ENCODE results near the gene VPS13C.
A peak's percentile ranks its signal among the peaks of the same experiment; 100 is the strongest.

Gene VPS13C

DNA sequence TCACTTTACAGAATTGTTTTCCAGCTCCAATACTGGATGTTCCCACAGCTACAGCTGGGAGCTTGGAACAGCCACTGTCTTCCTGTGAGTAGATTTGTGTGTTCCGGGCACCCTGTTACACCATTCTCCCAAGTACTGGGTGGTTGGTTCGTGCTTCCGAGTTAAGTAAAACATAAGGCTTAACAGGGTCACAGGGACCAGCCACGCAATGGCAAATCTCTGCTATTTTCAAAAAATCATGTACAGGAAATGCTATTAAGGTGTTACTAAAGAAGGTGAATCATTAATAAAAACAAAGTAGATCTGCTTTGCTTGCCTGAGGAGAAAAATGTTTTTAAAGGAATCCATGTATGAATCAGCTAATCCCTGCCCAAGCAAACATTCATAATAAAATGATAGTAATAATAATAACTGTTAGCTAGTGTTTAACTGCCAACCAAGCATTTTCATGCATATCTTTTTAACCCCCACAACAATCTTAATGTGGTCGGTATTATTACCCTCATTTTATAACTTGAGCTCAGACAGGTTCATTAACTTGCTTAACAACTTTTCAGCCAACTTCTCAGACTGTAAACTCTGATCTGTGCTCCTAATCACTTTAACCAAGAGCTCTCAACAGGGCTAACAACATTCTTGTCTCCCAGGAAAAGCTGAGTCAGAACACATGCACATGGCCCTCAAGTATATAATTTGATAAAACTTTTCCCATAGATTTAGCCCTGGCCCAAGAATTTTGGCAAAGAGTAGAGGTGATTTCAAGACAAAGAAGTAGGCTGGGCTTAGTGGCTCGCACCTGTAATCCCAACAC lies 3.8 kb upstream of the VPS13C start:
- no peaks in the 10 kb centered on the region for H3F3A ChIP-seq (ENCODE audit: low read depth)
- peaks cover 11% of the 10 kb centered on the region for H3K79me2 ChIP-seq (ENCODE audit: insufficient read depth, low read length)
- no peaks in the 10 kb centered on the region for H3K9me2 ChIP-seq (replicated peaks; ENCODE audit: low read depth, low read length)
- peaks cover 9% of the 10 kb centered on the region for H3K4me1 ChIP-seq (ENCODE audit: insufficient read depth, low read length, poor library complexity, severe bottlenecking)
- no peaks in the 10 kb centered on the region for H3K27me3 ChIP-seq (ENCODE audit: insufficient read depth, low read length, poor library complexity, severe bottlenecking)
- peaks cover 6% of the 10 kb centered on the region for H4K20me1 ChIP-seq (ENCODE audit: insufficient read depth, low read length, poor library complexity, severe bottlenecking)
- TF ChIP-seq, protein P1, sequence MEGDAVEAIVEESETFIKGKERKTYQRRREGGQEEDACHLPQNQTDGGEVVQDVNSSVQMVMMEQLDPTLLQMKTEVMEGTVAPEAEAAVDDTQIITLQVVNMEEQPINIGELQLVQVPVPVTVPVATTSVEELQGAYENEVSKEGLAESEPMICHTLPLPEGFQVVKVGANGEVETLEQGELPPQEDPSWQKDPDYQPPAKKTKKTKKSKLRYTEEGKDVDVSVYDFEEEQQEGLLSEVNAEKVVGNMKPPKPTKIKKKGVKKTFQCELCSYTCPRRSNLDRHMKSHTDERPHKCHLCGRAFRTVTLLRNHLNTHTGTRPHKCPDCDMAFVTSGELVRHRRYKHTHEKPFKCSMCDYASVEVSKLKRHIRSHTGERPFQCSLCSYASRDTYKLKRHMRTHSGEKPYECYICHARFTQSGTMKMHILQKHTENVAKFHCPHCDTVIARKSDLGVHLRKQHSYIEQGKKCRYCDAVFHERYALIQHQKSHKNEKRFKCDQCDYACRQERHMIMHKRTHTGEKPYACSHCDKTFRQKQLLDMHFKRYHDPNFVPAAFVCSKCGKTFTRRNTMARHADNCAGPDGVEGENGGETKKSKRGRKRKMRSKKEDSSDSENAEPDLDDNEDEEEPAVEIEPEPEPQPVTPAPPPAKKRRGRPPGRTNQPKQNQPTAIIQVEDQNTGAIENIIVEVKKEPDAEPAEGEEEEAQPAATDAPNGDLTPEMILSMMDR (conservative IDR thresholded peaks at IDR 0.05; ENCODE audit: low read length) = no peak
- TF ChIP-seq EZH2phosphoT487 (IDR thresholded peaks at IDR 0.05; ENCODE audit: borderline replicate concordance) = no peak
- no peaks in the 10 kb centered on the region for H3K36me3 ChIP-seq (ENCODE audit: insufficient read depth, low read length)
- no peak overlapping the region for H3K9ac ChIP-seq (ENCODE audit: low read depth, low read length, poor library complexity, severe bottlenecking)
- H3K9me3 ChIP-seq (ENCODE audit: insufficient read depth, low read depth, low read length) = no peaks in the 10 kb centered on the region
- H3K4me3 ChIP-seq (ENCODE audit: low read length, poor library complexity, severe bottlenecking) = no peak overlapping the region
- no peak overlapping the region for H3K4me2 ChIP-seq (ENCODE audit: low read depth, low read length, poor library complexity, severe bottlenecking)
- no peak overlapping the region for H2AFZ ChIP-seq (ENCODE audit: low read length)

DNA sequence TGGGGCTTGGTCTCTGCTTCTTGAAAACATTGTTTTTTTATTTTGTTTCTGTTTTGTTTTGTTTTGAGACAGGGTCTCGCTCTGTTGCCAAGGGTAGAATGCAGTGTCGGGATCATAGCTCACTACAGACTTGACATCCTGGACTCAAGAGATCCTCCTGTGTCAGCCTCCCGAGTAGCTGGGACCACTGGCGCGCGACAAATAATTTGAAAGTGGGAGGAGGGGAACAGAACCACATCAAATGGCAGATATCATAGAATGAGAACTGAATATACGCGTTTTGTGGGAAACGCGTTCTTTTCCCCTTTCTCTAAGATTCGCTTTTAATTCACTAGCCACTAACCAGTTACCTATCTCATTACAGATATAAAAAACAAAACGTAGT lies 641 bp upstream of the VPS13C start:
- Histone ChIP-seq H3K27me3 (ENCODE audit: insufficient read depth, low read length, poor library complexity, severe bottlenecking) (no peaks in the 10 kb centered on the region), H3K9me3 (ENCODE audit: insufficient read depth, low read depth, low read length) (no peaks in the 10 kb centered on the region), H3F3A (ENCODE audit: low read depth) (no peaks in the 10 kb centered on the region), H3K4me1 (ENCODE audit: insufficient read depth, low read length, poor library complexity, severe bottlenecking) (peaks cover 25% of the 10 kb centered on the region), H3K4me3 (ENCODE audit: low read length, poor library complexity, severe bottlenecking) (peak overlapping the region; percentile 79), H3K36me3 (ENCODE audit: insufficient read depth, low read length) (no peaks in the 10 kb centered on the region), H3K4me2 (ENCODE audit: low read depth, low read length, poor library complexity, severe bottlenecking) (peak overlapping the region; percentile 77), H3K9ac (ENCODE audit: low read depth, low read length, poor library complexity, severe bottlenecking) (peak overlapping the region; percentile 77), H3K79me2 (ENCODE audit: insufficient read depth, low read length) (peaks cover 34% of the 10 kb centered on the region), H2AFZ (ENCODE audit: low read length) (peak overlapping the region; percentile 100), H4K20me1 (ENCODE audit: insufficient read depth, low read length, poor library complexity, severe bottlenecking) (peaks cover 28% of the 10 kb centered on the region), H3K9me2 (replicated peaks; ENCODE audit: low read depth, low read length) (no peaks in the 10 kb centered on the region)
- TF ChIP-seq EZH2phosphoT487 (IDR thresholded peaks at IDR 0.05; ENCODE audit: borderline replicate concordance) = no peak
- TF ChIP-seq, protein P1 (conservative IDR thresholded peaks at IDR 0.05; ENCODE audit: low read length) = no peak

GRCh38 chr15:62059816-62060112 lies 483 bp downstream of the VPS13C start:
- Histone ChIP-seq H3K27me3 (ENCODE audit: insufficient read depth, low read length, poor library complexity, severe bottlenecking) (no peaks in the 10 kb centered on the region), H3K79me2 (ENCODE audit: insufficient read depth, low read length) (peaks cover 45% of the 10 kb centered on the region)

More at GRCh38 chr15:62059816-62060112, 483 bp downstream of the VPS13C start:
- no peaks in the 10 kb centered on the region for H3F3A ChIP-seq (ENCODE audit: low read depth)
- H2AFZ ChIP-seq (ENCODE audit: low read length) = peak overlapping the region; percentile 100
- H3K4me2 ChIP-seq (ENCODE audit: low read depth, low read length, poor library complexity, severe bottlenecking) = peak overlapping the region; percentile 82
- peak overlapping the region; percentile 80 for H3K9ac ChIP-seq (ENCODE audit: low read depth, low read length, poor library complexity, severe bottlenecking)
- no peak for TF ChIP-seq EZH2phosphoT487 (IDR thresholded peaks at IDR 0.05; ENCODE audit: borderline replicate concordance)
- TF ChIP-seq, protein P1 (conservative IDR thresholded peaks at IDR 0.05; ENCODE audit: low read length) = no peak
- H3K4me3 ChIP-seq (ENCODE audit: low read length, poor library complexity, severe bottlenecking) = peak overlapping the region; percentile 79
- H4K20me1 ChIP-seq (ENCODE audit: insufficient read depth, low read length, poor library complexity, severe bottlenecking) = peaks cover 36% of the 10 kb centered on the region
- H3K9me3 ChIP-seq (ENCODE audit: insufficient read depth, low read depth, low read length) = no peaks in the 10 kb centered on the region
- H3K36me3 ChIP-seq (ENCODE audit: insufficient read depth, low read length) = no peaks in the 10 kb centered on the region
- no peaks in the 10 kb centered on the region for H3K9me2 ChIP-seq (replicated peaks; ENCODE audit: low read depth, low read length)
- H3K4me1 ChIP-seq (ENCODE audit: insufficient read depth, low read length, poor library complexity, severe bottlenecking) = peaks cover 29% of the 10 kb centered on the region
